ENCODE results near the gene COG1.
"Not testable (repeated sequence)": the region's sequence is repeated elsewhere in the genome, so short reads cannot be mapped to it uniquely, and the experiment has no call there.

Gene COG1, protein sequence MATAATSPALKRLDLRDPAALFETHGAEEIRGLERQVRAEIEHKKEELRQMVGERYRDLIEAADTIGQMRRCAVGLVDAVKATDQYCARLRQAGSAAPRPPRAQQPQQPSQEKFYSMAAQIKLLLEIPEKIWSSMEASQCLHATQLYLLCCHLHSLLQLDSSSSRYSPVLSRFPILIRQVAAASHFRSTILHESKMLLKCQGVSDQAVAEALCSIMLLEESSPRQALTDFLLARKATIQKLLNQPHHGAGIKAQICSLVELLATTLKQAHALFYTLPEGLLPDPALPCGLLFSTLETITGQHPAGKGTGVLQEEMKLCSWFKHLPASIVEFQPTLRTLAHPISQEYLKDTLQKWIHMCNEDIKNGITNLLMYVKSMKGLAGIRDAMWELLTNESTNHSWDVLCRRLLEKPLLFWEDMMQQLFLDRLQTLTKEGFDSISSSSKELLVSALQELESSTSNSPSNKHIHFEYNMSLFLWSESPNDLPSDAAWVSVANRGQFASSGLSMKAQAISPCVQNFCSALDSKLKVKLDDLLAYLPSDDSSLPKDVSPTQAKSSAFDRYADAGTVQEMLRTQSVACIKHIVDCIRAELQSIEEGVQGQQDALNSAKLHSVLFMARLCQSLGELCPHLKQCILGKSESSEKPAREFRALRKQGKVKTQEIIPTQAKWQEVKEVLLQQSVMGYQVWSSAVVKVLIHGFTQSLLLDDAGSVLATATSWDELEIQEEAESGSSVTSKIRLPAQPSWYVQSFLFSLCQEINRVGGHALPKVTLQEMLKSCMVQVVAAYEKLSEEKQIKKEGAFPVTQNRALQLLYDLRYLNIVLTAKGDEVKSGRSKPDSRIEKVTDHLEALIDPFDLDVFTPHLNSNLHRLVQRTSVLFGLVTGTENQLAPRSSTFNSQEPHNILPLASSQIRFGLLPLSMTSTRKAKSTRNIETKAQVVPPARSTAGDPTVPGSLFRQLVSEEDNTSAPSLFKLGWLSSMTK

DNA sequence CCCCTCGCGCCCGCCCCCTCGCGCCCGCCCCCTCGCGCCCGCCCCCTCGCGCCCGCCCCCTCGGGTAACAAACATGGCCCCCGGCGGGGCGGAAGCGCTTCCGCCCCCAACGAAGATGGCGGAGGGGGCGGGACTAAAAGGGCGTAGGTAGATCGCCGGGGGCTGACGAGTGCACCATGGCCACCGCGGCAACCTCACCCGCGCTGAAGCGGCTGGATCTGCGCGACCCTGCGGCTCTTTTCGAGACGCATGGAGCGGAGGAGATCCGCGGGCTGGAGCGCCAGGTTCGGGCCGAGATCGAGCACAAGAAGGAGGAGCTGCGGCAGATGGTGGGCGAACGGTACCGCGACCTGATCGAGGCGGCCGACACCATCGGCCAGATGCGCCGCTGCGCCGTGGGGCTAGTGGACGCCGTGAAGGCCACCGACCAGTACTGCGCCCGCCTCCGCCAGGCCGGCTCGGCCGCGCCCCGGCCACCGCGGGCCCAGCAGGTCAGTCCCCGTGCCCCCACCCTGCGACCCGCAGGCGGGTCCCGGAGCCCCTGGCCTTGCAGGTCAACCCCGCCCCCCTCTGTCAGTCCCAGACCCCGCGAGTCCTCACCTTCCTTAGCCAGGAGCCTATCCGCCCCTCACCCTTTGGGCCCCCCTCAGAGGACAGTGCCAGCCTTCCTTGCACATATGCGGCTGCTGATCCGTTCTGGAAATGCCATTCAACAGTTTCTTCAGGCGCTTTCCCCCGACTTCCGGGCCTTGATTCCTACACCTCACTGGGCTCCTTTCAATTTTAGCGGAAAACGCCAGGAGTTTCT is at the start of gene COG1:
Gene COG1 (plus strand): TSS at position 162 of the 808 bp plus-strand sequence. CDS start 15 bp downstream, at position 177.
- DNase-seq (ENCODE audit: low read depth) = no peak

GRCh38 chr17:73144209-73144608 is 48.6 kb upstream of the COG1 start:
- DNase-seq (ENCODE audit: low read depth) = not testable (repeated sequence)

- no peak for DNase-seq (ENCODE audit: low read depth)
These were observed 47.2 kb upstream of the COG1 start for GRCh38 chr17:73145641-73146040.

GRCh38 chr17:73147791-73148190 is 45.1 kb upstream of the COG1 start:
- not testable (repeated sequence) for DNase-seq (ENCODE audit: low read depth)

DNA sequence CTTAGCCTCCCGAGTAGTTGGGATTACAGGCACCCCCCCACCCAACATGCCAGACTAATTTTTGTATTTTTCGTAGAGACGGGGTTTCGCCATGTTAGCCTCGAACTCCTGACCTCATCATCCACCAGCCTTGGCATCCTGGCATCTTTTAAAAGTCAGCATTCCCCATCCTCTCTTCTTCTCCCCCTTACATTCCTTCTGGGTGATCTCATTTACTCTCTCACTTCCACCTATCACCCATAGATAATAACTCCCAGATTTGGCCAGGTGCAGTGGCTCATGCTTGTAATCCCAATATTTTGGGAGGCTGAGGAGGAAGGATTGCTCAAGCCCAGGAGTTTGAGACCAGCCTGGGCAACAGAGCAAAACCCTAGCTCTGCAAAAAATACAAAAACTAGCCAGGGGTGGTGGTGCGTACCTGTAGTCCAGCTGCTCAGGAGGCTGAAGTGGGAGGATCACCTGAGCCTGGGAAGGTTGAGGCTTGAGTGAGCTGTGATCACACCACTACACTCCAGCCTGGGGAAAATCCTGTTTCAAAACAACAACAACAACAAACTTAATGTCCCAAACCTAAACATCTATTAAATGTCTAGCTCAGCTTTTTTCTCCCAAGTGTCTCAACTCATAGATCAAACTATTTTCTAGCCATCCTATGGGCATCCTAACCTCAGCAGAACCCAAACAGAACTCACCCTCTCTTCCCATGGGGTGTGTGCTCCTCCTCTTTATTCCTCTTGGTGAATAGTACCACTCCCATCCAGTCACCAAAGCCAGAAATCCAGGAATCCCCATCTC is 44.1 kb upstream of the COG1 start:
- DNase-seq (ENCODE audit: low read depth) = no peak

- DNase-seq (ENCODE audit: low read depth) = not testable (repeated sequence)
These were observed 42.1 kb upstream of the COG1 start for GRCh38 chr17:73150622-73151300.

GRCh38 chr17:73151916-73152632 is 40.8 kb upstream of the COG1 start:
- DNase-seq (ENCODE audit: low read depth) = no peak

DNA sequence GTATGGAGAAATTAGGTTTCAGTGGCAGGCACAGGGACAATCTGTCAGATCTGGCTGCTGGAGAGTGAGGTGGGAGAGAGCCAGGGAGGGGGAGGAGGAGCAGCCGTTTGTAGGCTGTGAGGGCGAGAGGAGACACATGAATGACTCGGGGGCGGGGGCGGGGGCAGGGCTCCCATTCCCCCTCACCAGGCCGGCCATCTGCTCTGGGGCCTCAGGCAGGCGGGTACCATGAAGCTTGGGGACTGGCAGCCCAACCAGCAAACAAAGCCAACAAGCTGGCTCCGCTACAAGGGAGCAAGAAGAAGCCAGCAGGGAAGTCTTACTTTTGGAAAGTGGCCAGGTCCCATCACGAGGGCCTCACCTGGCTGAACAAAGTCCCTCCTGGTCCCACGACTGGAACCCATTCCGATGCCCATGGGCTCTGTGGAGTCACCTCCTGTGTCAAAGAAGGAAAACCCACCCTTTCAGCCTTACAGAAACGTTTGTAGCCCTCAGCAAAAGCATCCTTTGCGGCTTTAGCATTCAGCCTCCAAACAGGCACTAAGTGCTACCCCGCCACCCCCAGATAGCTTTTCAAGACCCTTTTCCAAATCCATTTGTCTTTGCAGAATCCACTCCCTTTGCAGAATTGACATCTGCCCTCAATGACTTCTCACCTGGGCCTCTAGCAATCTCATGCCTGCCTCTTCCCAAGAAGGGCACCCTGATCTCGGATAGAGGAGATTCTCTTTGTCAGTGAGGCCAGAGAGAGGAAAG is 37.3 kb upstream of the COG1 start:
- no peak for DNase-seq (ENCODE audit: low read depth)

GRCh38 chr17:73156166-73156840 is 36.6 kb upstream of the COG1 start:
- peak; percentile 10 for DNase-seq (ENCODE audit: low read depth)

GRCh38 chr17:73156887-73157520 is 35.9 kb upstream of the COG1 start:
- no peak for DNase-seq (ENCODE audit: low read depth)

GRCh38 chr17:73157521-73157890 is 35.3 kb upstream of the COG1 start:
- DNase-seq (ENCODE audit: low read depth) = no peak

DNA sequence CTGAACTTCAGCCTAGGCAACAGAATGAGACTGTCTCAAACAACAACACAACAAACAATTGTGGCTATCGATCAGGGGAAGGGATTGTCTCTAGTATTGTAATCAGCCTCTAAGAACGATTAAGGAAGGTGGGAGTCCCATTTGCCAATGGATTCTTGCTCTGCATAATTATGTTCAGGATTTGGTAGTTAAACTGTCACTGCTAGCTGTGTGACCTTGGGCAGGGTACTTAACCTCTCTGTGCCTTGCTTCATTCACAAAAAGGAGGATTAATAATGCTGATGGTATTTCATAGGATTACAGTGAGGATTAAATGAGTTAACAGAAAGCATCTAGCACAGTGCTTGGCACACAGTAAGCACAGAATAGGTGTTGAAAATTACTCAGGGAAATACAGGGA is 34.7 kb upstream of the COG1 start:
- no peak for DNase-seq (ENCODE audit: low read depth)

- DNase-seq (ENCODE audit: low read depth) = no peak
These were observed 31.8 kb upstream of the COG1 start for GRCh38 chr17:73160980-73161630.

- DNase-seq (ENCODE audit: low read depth) = no peak
These were observed 29.8 kb upstream of the COG1 start for GRCh38 chr17:73163043-73163442.

GRCh38 chr17:73165616-73166404 is 27.0 kb upstream of the COG1 start:
- DNase-seq (ENCODE audit: low read depth) = no peak

GRCh38 chr17:73166731-73167581 is 25.9 kb upstream of the COG1 start:
- no peak for DNase-seq (ENCODE audit: low read depth)

Measured in GM04503 (cell line).